Urinary bladder (tissue), 4 donors: Measurements from ENCODE around the gene KIAA1755. TPM values are rescaled to one million over a fixed set of nuclear protein-coding genes. Genes with fewer than 3 reads are reported as not detected.
A peak's percentile ranks its signal among the peaks of the same experiment; 100 is the strongest.

ENCODE experiments used
- DNase-seq: peaks from one replicate; pipeline ENCODE4 v3.0.0-alpha.2; 2015; ENCODE audit errors: extremely low spot score
- H3K27ac ChIP-seq: one replicate; pipeline ENCODE4 v1.5.1; 2013; ENCODE audit warnings: low read depth, mild to moderate bottlenecking, moderate library complexity
- H3K36me3 ChIP-seq: one replicate; pipeline ENCODE4 v1.6.1; 2013; ENCODE audit warnings: mild to moderate bottlenecking, moderate library complexity; ENCODE audit not compliant: insufficient read depth
- H3K4me1 ChIP-seq: one replicate; pipeline ENCODE4 v1.6.1; 2013; ENCODE audit warnings: mild to moderate bottlenecking, moderate library complexity; ENCODE audit not compliant: insufficient read depth
- H3K4me3 ChIP-seq: one replicate; pipeline ENCODE4 v1.5.1; 2013; ENCODE audit warnings: low read depth, low read length
- WGBS: extraction: QIAGEN DNeasy Blood & Tissue Kit; methylation state at CpG from one replicate; pipeline ENCODE4 v1.1.7; 2013; 5-methylcytosine and 5-hydroxymethylcytosine counted together
- polyA plus RNA-seq: library from polyadenylated mRNA; stranded (reverse); fragments of 200-250 nt; gene quantifications from one replicate; pipeline ENCODE4 v1.2.3, GENCODE V29; 2013
- total RNA-seq: library from RNA; depleted of rRNA; stranded (reverse); fragments of >200 nt; gene quantifications from one replicate; pipeline ENCODE4 v1.2.3, GENCODE V29; 2014
- donor health status: healthy with polysubstance abuse.
- donor health status: healthy.

The KIAA1755 gene, protein sequence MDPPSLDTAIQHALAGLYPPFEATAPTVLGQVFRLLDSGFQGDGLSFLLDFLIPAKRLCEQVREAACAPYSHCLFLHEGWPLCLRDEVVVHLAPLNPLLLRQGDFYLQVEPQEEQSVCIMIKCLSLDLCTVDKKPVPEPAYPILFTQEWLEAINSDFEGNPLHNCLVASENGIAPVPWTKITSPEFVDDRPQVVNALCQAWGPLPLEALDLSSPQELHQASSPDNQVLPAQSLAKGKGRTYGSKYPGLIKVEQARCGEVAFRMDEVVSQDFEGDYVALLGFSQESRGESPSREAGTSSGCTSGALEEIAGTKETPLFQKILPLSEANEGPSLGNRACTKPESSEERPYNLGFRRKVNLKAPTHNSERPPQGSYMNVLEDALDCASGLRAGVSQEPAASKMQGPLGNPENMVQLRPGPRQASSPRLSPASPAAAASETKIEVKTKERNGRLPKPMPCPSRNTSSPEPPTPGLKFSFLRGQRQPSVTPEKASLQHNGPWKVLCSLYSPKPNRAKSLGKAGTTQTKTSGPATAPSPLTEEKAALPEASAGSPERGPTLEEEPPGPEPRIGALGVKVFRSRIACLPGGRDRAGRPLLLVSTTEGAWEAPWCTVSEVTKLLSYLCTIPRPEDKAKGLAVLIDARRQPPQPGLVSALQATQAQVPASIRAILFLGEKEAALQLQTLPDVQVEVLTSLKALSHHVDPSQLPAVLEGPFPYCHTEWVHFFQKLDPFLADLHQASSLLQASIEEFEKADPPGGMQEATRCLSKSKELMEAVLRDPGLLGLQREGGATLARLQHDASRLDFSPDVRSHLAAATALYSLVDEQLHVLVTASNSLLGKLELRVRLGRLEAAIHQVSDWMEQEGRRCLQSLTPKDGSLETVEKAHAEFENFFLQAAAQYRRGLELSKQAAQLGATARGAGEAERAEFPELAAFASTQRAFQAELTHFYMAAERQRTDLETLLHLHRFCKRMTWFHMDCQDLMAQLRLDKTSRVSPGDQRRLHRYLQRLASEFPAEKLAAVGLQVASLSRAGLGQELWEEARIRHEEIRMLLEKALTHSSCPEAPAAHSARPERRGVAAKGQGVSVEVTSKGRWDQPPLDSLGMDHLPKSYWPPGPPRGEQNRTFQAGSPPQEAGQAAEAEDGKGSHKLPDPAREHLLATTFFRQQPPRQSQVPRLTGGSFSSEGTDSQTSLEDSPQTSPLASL
- total RNA-seq (6.8 TPM), polyA plus RNA-seq (6.1 TPM)

DNA sequence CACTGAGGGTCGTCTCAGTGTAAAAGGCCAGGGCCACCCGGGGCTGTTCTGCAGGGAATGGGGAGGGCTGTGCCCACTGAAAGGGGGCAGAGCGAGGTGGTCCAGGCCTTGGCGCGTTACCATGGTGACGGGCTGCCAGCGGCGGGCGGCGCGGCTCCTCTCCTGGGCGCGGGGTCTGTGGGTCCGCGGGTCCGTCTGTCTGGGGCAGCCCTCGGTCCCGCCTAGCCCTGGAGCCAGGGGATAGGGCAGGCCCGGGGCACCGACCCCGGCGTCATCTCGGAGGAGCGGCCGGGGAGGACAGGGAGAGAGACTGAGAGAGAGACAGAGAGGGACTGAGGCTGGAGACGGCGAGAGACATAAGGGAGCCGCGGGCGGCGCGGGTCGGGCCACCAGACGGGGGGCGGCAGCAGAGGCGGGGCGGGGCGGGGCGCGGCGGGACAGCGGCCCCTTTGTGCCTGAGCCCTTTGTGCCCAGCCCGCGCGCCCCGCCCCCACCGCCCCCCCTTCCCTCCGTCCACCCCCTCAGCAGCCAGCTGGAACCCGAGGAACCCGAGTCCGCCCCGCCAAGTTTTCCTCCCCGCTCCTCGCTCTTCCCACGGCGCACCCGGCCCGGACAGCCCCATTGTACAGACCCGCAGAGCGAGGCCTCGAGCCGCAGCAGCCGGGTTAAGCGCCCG lies at the start of gene KIAA1755:
TSS of gene KIAA1755 (minus strand) at position 358 of the 676 bp plus-strand sequence. CDS start at position 123, 235 bp downstream.
- H3K4me3 ChIP-seq = peak within 1 kb of the TSS; percentile 27
- H3K4me1 ChIP-seq = no peaks in the 10 kb centered on the region
- 4% methylated on average over 64 of the region's 65 CpGs for WGBS
- peak within 1 kb of the TSS; percentile 85 for H3K27ac ChIP-seq
- DNase-seq = no peak
- no peaks in the 10 kb centered on the region for H3K36me3 ChIP-seq

DNA sequence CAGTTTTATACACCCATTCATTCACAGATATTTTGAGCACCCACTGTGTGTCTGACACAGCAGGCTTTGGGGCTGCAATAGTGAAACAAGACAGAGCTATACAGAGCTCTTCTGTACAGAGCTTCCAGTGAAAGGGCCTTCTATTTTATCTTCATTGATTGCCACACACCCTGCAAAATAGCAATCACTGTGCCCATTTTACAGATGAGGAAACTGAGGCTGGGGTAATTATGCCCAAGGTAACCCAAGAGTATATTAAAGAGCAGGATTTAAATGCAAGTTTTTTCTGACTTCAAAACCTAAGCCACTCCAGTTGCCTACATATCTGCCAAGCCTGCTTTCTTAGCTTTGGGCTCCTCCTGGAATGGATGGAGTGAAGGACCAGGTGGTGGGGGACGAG lies 47.9 kb upstream of the KIAA1755 start:
- 91% methylated on average over 1 of the region's 1 CpG for WGBS
- Histone ChIP-seq H3K4me3 (no peak overlapping the region), H3K27ac (no peak overlapping the region), H3K36me3 (no peaks in the 10 kb centered on the region), H3K4me1 (no peaks in the 10 kb centered on the region)
- no peak for DNase-seq

DNA sequence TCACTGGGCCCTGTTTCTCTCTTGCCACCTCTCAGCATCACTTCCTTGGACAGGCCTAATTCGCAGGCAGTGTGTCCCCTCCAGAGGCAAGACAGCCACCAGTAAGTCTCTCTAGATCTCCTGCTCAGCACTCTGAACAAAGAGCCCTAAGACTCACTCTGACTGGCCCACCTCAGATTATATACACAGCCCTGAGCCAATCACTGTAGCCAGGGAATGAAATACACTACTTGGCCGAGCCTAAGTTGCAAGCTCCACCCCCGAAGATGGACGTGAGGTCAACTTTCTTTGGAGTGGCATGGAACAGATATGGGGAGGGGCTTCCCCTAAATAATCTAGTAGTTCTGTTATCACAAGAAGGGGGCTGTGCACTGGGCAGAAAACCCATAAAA lies 47.5 kb upstream of the KIAA1755 start:
- no peak for DNase-seq
- no peak overlapping the region for H3K27ac ChIP-seq
- 61% methylated on average over 4 of the region's 4 CpGs for WGBS
- H3K4me1 ChIP-seq = no peaks in the 10 kb centered on the region
- H3K4me3 ChIP-seq = no peak overlapping the region
- H3K36me3 ChIP-seq = no peaks in the 10 kb centered on the region

DNA sequence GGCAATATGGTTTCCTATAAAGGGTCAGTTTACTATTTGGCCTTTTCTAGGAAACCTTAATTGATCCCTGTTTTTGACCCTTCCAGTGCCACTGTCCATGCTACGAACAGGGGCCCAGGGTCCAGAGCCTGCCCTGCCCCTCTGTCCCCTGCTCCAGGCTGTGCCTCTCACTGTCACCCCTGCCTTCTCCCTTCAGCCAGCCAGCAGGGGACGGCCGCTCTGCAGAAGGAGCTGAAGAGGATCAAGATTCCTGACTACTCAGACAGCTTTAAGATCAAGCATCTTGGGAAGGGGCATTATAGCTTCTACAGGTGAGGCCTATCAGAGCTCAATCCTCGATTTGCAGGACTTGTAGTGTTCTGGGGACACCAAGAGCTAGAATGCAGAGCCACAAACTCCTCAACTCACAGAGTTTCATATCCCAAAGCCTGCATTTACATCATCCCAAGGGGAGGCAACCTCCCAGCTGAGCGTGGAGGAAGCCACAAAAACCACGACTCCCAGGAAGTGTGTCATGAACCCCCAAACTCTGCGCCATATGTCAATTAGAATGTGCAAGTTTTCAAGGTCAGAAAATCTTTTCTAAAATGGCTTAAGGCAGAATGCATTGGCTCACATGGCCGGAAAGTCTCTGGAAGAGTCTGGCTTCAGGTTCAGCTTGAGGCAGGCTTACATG lies 47.0 kb upstream of the KIAA1755 start:
- WGBS = 85% methylated on average over 8 of the region's 8 CpGs
- DNase-seq = no peak

DNA sequence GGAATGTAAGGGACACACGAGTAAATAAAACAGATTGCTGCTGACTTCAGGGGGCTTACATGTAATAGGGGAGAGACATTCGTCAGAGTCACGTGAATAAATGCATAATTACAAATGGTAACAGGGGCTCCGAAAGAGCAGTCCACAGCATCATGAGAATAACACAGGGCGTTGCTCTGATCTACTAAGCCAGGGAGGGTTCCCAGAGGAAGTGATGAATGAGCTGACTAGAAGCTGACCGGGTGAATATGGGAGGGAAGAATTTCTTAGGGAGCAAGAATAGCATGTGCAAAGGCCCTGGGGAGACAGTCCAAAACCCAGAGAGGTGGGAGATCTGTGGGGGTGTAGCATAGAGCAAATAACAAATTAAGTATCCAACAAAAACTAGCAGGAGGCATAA lies 45.8 kb upstream of the KIAA1755 start:
- H3K4me1 ChIP-seq = no peaks in the 10 kb centered on the region
- no peak overlapping the region for H3K27ac ChIP-seq
- DNase-seq = no peak
- WGBS = 87% methylated on average over 6 of the region's 6 CpGs
- no peak overlapping the region for H3K4me3 ChIP-seq
- no peaks in the 10 kb centered on the region for H3K36me3 ChIP-seq

More for the DNA sequence above, 47.0 kb upstream of the KIAA1755 start:
- H3K36me3 ChIP-seq = no peaks in the 10 kb centered on the region
- no peak overlapping the region for H3K4me3 ChIP-seq
- H3K27ac ChIP-seq = no peak overlapping the region
- H3K4me1 ChIP-seq = no peaks in the 10 kb centered on the region

DNA sequence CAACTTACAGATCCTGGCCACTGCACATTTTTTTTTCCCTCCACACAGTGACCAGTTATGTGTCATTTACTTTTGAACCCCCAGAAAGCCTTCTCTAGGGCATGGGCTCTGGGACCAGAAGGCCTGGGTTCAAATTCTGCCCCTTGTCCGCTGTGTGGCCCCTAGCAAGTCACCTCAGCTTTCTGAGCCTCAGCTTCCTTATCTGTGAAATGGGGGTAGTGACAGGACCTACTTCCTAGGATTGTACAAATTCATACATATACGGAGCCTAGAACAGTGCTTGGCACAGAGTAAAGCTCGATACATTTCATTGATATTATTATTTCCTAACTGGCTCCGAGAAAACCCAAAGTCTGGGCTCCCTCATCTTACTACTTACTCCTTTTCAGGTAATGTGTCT lies 45.0 kb upstream of the KIAA1755 start:
- Histone ChIP-seq H3K4me3 (no peak overlapping the region), H3K36me3 (no peaks in the 10 kb centered on the region), H3K27ac (no peak overlapping the region), H3K4me1 (no peaks in the 10 kb centered on the region)
- no peak for DNase-seq
- WGBS = 93% methylated on average over 4 of the region's 4 CpGs

DNA sequence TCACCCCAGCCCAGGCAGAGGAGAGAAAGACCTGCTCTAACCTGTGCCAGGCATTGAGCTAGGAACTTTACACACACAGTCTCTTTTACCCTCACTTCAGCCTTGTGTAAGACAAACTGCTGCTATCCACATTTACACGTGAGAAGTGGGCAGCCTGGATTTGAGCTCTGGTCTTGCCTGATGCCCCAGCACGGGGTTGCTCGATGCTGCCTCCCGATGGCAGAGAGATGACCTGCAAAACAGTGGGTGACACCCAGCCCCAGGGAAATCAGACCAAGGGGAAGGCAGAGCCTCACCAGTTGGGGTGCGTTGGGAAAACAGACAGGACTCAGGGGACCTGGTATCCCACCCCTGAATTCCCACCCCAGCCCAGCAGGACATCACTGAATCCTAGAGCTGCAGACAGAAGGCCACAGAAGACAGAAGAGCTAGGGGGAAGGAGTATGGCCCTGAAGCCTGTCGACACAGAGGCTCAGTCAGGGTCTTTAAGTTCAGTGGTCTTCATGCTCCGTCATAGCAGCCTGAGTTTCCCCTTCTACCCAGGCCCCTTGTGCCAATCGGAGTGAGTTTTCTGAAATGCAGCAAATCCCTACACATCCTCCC lies 44.4 kb upstream of the KIAA1755 start:
- no peak for DNase-seq
- 54% methylated on average over 8 of the region's 8 CpGs for WGBS
- H3K36me3 ChIP-seq = no peaks in the 10 kb centered on the region

DNA sequence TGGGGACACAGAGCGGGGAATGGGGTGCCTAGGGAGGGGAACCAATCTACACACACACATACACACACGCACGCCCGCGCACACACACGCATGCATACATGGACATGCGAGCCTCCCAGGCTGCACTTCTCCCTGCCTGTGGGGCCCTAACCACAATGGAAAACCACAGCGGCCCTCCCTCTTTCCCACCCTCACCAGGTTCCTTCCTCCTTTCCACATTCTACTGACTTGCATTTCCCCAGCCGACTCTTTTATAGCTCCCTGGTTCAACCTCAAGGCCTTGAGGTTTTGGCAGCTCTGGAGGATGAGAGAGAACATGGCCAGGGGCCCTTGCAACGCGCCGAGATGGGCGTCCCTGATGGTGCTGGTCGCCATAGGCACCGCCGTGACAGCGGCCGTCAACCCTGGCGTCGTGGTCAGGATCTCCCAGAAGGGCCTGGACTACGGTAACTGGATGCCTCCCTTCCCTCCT lies 43.4 kb upstream of the KIAA1755 start, which contains the start of gene BPI:
TSS of gene BPI (plus strand) at position 249 of the 472 bp plus-strand sequence. CDS start at position 317, 68 bp downstream.
- Histone ChIP-seq H3K27ac (no peak within 1 kb of the TSS), H3K36me3 (no peaks in the 10 kb centered on the region), H3K4me3 (no peak within 1 kb of the TSS), H3K4me1 (no peaks in the 10 kb centered on the region)
- DNase-seq = no peak
- WGBS = 72% methylated on average over 21 of the region's 21 CpGs

More for the DNA sequence above, 44.4 kb upstream of the KIAA1755 start:
- no peak overlapping the region for H3K27ac ChIP-seq
- no peaks in the 10 kb centered on the region for H3K4me1 ChIP-seq
- no peak overlapping the region for H3K4me3 ChIP-seq

DNA sequence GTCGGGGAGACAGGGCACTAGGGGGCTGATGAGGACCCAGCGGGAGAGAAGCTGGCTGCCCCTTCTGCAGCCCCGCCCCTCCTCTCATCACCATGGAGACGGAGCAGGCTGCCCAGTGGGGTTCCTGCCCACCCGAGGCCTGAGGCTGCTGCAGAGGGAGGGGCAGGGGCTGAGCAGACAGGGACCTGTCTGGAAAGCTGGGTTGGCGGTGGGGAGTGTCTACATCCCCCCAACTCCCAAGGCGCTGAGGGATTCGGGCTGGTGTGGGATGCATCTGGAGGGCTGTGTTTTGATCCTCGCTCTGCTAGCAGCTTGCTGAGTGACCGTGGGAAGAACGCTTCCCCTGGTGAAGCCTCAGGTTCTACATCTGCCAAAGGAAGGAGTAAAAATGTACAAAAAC lies 42.3 kb upstream of the KIAA1755 start:
- 27% methylated on average over 11 of the region's 11 CpGs for WGBS

DNA sequence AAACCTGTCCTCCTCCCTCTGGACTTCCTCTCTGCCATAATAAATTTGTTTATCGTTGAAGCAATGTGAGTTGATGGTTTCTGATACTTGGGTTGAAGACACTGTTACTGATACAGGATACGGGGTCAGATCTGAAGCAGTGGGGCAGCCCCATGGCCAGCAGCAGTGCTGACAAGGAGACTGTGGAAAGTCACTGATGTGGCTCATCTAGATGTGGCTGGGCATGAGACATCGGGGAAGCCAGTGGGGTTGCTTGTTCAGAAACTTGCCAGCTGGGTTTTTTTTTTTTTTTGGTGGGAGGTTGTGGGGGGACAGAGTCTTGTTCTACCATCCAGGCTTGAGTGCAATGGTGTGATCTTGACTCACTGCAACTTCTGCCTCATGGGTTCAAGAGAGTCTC lies 40.8 kb upstream of the KIAA1755 start:
- Histone ChIP-seq H3K4me1 (no peaks in the 10 kb centered on the region), H3K27ac (no peak overlapping the region), H3K36me3 (no peaks in the 10 kb centered on the region), H3K4me3 (no peak overlapping the region)
- DNase-seq = no peak
- WGBS = 93% methylated on average over 3 of the region's 3 CpGs

More for the DNA sequence above, 42.3 kb upstream of the KIAA1755 start:
- no peaks in the 10 kb centered on the region for H3K4me1 ChIP-seq
- no peak for DNase-seq
- no peak overlapping the region for H3K4me3 ChIP-seq
- H3K27ac ChIP-seq = no peak overlapping the region
- no peaks in the 10 kb centered on the region for H3K36me3 ChIP-seq

DNA sequence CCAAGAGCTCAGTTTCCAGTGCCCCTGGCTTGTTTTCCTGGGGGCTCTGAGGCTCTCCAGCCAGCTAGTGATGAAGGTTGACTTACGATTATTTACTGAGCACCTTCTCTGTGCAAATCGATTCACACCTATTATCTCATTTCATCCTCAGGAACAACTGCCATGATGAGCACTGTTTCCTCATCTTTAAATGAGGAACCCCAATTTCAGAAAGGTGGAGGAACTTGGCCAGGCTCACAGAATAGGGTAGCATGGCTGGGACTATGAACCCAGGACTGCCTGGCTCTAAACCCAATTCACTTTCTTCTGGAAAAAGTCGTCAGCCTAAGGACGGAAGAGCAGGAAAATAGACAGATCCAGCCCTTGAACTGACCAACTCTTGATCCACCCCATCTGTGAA lies 39.9 kb upstream of the KIAA1755 start:
- Histone ChIP-seq H3K27ac (no peak overlapping the region), H3K36me3 (no peaks in the 10 kb centered on the region), H3K4me3 (no peak overlapping the region), H3K4me1 (no peaks in the 10 kb centered on the region)
- DNase-seq = no peak
- WGBS = 88% methylated on average over 4 of the region's 4 CpGs

DNA sequence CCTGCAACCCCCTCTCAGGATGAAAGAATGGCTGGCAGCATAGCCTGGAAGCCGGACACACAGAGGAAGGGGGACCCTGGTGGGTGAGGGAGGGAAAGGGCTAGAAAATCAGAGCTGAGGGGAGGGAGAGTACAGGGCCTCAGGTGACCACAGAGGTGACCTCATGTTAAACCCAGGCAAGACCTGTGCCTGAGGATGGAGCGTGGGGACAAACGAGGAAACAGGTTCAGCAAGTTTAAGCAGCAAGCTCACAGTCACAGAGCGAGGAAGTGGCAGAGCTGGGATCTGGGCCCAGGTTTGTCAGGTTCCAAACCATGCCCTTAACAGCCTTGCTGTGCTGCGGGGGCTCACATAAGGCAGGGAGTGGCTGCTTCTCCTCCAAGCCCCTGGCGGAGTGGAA lies 39.4 kb upstream of the KIAA1755 start:
- no peak for DNase-seq
- Histone ChIP-seq H3K4me3 (no peak overlapping the region), H3K27ac (no peak overlapping the region), H3K36me3 (no peaks in the 10 kb centered on the region), H3K4me1 (no peaks in the 10 kb centered on the region)
- WGBS = 82% methylated on average over 6 of the region's 6 CpGs
